ENCODE results near the gene CCDC8.
"Not testable (repeated sequence)": the region's sequence is repeated elsewhere in the genome, so short reads cannot be mapped to it uniquely, and the experiment has no call there.

Gene CCDC8

GRCh38 chr19:46383846-46384245, 29.5 kb downstream of the CCDC8 start:
- in situ Hi-C loops (cut with HindIII; ENCODE audit: low sequenced_read_pairs), result no loop called here

GRCh38 chr19:46383171-46383815, 30.1 kb downstream of the CCDC8 start:
- in situ Hi-C loops (cut with HindIII; ENCODE audit: low sequenced_read_pairs), result no loop called here

GRCh38 chr19:46381756-46382345, 31.5 kb downstream of the CCDC8 start:
- in situ Hi-C loops (cut with HindIII; ENCODE audit: low sequenced_read_pairs), result no loop called here

- in situ Hi-C loops (cut with HindIII; ENCODE audit: low sequenced_read_pairs), result no loop called here
Measured at GRCh38 chr19:46381346-46381745, 32.0 kb downstream of the CCDC8 start.

GRCh38 chr19:46380690-46381089, 32.7 kb downstream of the CCDC8 start:
- in situ Hi-C loops (cut with HindIII; ENCODE audit: low sequenced_read_pairs), result no loop called here

GRCh38 chr19:46378268-46378667, 35.1 kb downstream of the CCDC8 start:
- in situ Hi-C loops (cut with HindIII; ENCODE audit: low sequenced_read_pairs), result no loop called here

- in situ Hi-C loops (cut with HindIII; ENCODE audit: low sequenced_read_pairs), result no loop called here
Measured at GRCh38 chr19:46376241-46377153, 36.9 kb downstream of the CCDC8 start.

- in situ Hi-C loops (cut with HindIII; ENCODE audit: low sequenced_read_pairs), result not testable (repeated sequence)
Measured at GRCh38 chr19:46375476-46376067, 37.8 kb downstream of the CCDC8 start.

GRCh38 chr19:46374536-46375475, 38.6 kb downstream of the CCDC8 start:
- in situ Hi-C loops (cut with HindIII; ENCODE audit: low sequenced_read_pairs), result no loop called here

- in situ Hi-C loops (cut with HindIII; ENCODE audit: low sequenced_read_pairs), result no loop called here
Measured at GRCh38 chr19:46373491-46374359, 39.6 kb downstream of the CCDC8 start.

- in situ Hi-C loops (cut with HindIII; ENCODE audit: low sequenced_read_pairs), result no loop called here
Measured at GRCh38 chr19:46372901-46373490, 40.4 kb downstream of the CCDC8 start.

- in situ Hi-C loops (cut with HindIII; ENCODE audit: low sequenced_read_pairs), result no loop called here
Measured at GRCh38 chr19:46371371-46371901, 41.9 kb downstream of the CCDC8 start.

- in situ Hi-C loops (cut with HindIII; ENCODE audit: low sequenced_read_pairs), result no loop called here
Measured at GRCh38 chr19:46369817-46370216, 43.5 kb downstream of the CCDC8 start.

- in situ Hi-C loops (cut with HindIII; ENCODE audit: low sequenced_read_pairs), result no loop called here
Measured at GRCh38 chr19:46368116-46368515, 45.2 kb downstream of the CCDC8 start.

- in situ Hi-C loops (cut with HindIII; ENCODE audit: low sequenced_read_pairs), result no loop called here
Measured at GRCh38 chr19:46367426-46367825, 45.9 kb downstream of the CCDC8 start.

- in situ Hi-C loops (cut with HindIII; ENCODE audit: low sequenced_read_pairs), result no loop called here
Measured at GRCh38 chr19:46366620-46367292, 46.6 kb downstream of the CCDC8 start.

- in situ Hi-C loops (cut with HindIII; ENCODE audit: low sequenced_read_pairs), result no loop called here
Measured at GRCh38 chr19:46365561-46365960, 47.8 kb downstream of the CCDC8 start.

- in situ Hi-C loops (cut with HindIII; ENCODE audit: low sequenced_read_pairs), result no loop called here
Measured at GRCh38 chr19:46364359-46364758, 49.0 kb downstream of the CCDC8 start.

Data from DLD1 (cell line).